ENCODE measurements around the gene MYH14.

GRCh38 chr19:50232600-50232999 lies 29.2 kb downstream of the MYH14 start:
- TF ChIP-seq, protein P1, sequence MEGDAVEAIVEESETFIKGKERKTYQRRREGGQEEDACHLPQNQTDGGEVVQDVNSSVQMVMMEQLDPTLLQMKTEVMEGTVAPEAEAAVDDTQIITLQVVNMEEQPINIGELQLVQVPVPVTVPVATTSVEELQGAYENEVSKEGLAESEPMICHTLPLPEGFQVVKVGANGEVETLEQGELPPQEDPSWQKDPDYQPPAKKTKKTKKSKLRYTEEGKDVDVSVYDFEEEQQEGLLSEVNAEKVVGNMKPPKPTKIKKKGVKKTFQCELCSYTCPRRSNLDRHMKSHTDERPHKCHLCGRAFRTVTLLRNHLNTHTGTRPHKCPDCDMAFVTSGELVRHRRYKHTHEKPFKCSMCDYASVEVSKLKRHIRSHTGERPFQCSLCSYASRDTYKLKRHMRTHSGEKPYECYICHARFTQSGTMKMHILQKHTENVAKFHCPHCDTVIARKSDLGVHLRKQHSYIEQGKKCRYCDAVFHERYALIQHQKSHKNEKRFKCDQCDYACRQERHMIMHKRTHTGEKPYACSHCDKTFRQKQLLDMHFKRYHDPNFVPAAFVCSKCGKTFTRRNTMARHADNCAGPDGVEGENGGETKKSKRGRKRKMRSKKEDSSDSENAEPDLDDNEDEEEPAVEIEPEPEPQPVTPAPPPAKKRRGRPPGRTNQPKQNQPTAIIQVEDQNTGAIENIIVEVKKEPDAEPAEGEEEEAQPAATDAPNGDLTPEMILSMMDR (conservative IDR thresholded peaks at IDR 0.05; ENCODE audit: low read depth, low read length), result no peak
- TF ChIP-seq EZH2 (IDR thresholded peaks at IDR 0.05; ENCODE audit: borderline replicate concordance, low read depth, low read length, poor library complexity, severe bottlenecking), result no peak

All from A673 (cell line).